OCI-LY1 (cell line): ENCODE data around the gene ZNF440.

ENCODE experiments used
- CTCF ChIP-seq: fragments of 200-600 bp; sonication (generic), shearing (Covaris generic); IDR thresholded peaks from 2 replicates; pipeline ENCODE4 v1.5.1; 2017; ENCODE audit warnings: mild to moderate bottlenecking, antibody characterized with exemption, low read length, moderate library complexity, mixed read lengths
- EZH2 ChIP-seq: fragments of 200-600 bp; sonication (generic), shearing (Covaris generic); IDR thresholded peaks from 2 replicates; pipeline ENCODE4 v1.8.0; 2017; ENCODE audit warnings: borderline replicate concordance, mixed run types, mild to moderate bottlenecking, antibody characterized with exemption, low read length, moderate library complexity, mixed read lengths

DNA sequence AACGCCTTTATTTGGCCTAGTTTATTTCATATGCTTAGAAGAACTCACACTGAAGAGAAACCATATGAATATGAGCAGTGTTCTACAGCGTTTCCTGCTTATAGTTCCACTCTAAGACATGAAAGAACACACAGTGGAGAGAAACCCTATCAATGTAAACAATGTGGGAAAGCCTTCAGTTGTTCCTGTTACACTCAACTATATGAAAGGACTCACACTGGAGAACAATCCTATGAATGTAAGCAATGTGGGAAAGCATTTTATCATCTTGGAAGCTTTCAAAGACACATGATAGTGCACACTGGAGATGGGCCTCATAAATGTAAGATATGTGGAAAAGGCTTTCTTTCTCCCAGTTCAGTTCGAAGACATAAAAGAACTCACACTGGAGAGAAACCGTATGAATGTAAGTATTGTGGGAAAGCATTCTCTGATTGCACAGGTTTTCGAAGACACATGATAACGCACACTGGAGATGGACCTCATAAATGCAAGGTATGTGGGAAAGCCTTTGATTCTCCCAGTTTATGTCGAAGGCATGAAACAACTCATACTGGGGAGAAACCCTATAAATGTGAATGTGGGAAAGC, 33.5 kb upstream of the ZNF440 start:
- TF ChIP-seq EZH2 = no peak
- no peak for TF ChIP-seq CTCF
